Gastrocnemius medialis (tissue), 4 donors: ENCODE results near the gene AGRN. TPM values are rescaled to one million over a fixed set of nuclear protein-coding genes. Genes with fewer than 3 reads are reported as not detected.

Source experiments
- ATAC-seq, 2 donors: fragments of 150-250 bp; one replicate each; pipeline ENCODE4 v1.9.1; 2016
- DNase-seq, 2 donors: peaks; one replicate each; pipeline ENCODE4 v3.0.0-alpha.2; 2019
- H3K27ac ChIP-seq, 4 donors: fragments of 200-600 bp; sonication (generic); 1 replicate in 1 of 4; 2 replicates in 3 of 4; pipeline ENCODE4 v1.5.1; 2016 to 2018; ENCODE audit warnings: mild to moderate bottlenecking in 2 of 4, moderate library complexity in 1 of 4
- H3K27me3 ChIP-seq, 3 donors: fragments of 200-600 bp; sonication (generic) in 2 of 3; 1 replicate in 1 of 3; 2 replicates in 2 of 3; pipeline versions ENCODE4 v1.5.1 to v1.6.0; 2016 to 2019; ENCODE audit warnings: mild to moderate bottlenecking in 1 of 3, moderate library complexity in 1 of 3
- H3K36me3 ChIP-seq, 2 donors: fragments of 200-600 bp; sonication (generic) in 1 of 2; one replicate each; pipeline ENCODE4 v1.5.1; 2017 to 2018
- H3K4me1 ChIP-seq, 2 donors: fragments of 200-600 bp; sonication (generic) in 1 of 2; one replicate each; pipeline ENCODE4 v1.5.1; 2016 to 2017; ENCODE audit warnings: mild to moderate bottlenecking in 2 of 2
- H3K4me3 ChIP-seq, 4 donors: fragments of 200-600 bp; sonication (generic) in 3 of 4; 1 replicate in 1 of 4; 2 replicates in 3 of 4; pipeline ENCODE4 v1.5.1; 2016 to 2019; ENCODE audit warnings: mild to moderate bottlenecking in 2 of 4
- H3K9me3 ChIP-seq, 3 donors: fragments of 200-600 bp; sonication (generic) in 2 of 3; 1 replicate in 1 of 3; 2 replicates in 2 of 3; pipeline ENCODE4 v1.5.1; 2016 to 2019
- POLR2A ChIP-seq, 2 donors: fragments of 450-650 bp; IDR thresholded peaks; one replicate each; pipeline ENCODE4 v1.6.1; 2017; ENCODE audit warnings: antibody characterized with exemption in 2 of 2, mild to moderate bottlenecking in 2 of 2, moderate library complexity in 2 of 2
- in situ Hi-C, 4 donors: fragments of 200-750 bp; cut with MboI; loops; one replicate each; pipeline versions ENCODE4 v1.15.0 to v1.8.0; 2017; ENCODE audit warnings: low sequenced_read_pairs in 4 of 4
- intact Hi-C: fragments of 100-400 bp; cut with DNase I; formaldehyde crosslinking; loops from one replicate; pipeline ENCODE4 v1.15.1; 2023; ENCODE audit warnings: low total_unique reads
- total RNA-seq, 4 donors: library from RNA; depleted of rRNA; stranded (reverse); fragments of >200 nt; gene quantifications; one replicate each; pipeline versions ENCODE4 v1.1.0 to v1.2.3, GENCODE V29; 2016
- TF ChIP-seq, protein P1 (sequence below), 5 experiments: fragments of 450-650 bp in 3 of 5; fragments of 200-600 bp in 2 of 5; sonication (generic) in 2 of 5; IDR thresholded peaks in 4 of 5; conservative IDR thresholded peaks in 1 of 5; 1 replicate in 4 of 5; 2 replicates in 1 of 5; pipeline ENCODE4 v1.5.1; 2016 to 2019; ENCODE audit warnings: antibody characterized with exemption in 5 of 5, mild to moderate bottlenecking in 3 of 5, moderate library complexity in 3 of 5

The AGRN gene
- total RNA-seq, 4 donors from 2014 or later, result 2.0 to 3.8 (median 3.1) TPM

DNA sequence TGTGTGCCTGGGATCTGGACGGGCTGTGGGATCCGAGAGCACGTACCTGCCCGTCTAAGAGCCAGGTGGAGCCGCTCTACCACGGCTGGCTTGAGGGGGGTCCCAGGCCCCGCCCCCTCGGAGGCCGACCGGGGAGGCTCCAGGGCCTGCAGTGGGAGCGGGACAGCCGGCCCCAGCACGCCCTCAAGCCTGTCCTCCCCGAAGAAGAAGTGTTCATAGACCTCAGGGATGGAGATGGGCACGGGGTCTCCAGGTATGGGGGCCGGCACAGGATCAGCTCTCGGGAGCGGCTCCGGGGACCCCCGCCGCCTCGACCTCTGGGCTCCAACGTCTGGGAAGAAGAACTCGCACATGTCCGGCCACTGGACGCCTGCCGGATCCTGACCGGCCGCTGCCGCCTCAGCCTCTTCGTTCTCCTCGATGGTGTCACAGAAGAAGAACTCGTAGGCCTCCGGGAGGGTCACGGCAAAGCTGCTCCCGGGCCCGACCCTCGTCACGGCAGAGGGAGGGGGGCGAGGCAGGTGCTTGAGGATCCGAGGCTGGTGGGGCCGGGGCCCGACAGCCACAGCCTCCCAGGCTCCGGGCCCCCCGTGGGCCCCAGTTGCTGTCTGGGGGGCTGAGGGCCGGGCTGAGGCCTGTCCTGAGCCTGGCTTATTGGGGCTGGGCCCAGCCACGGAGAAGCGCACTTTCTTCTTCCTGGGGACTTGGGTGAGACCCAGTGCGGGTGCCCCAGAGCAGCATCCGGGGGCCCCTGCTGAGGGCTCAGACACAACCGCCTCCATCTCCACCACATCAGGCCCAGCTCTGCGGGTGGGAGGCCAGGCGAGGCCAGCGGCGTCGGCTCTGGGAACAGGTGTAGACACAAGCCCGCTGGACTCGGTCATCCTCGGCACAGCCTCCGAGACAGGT lies 40.8 kb upstream of the AGRN start:
- intact Hi-C loops (no loop called here), in situ Hi-C loops (no loop called here)
- Histone ChIP-seq H3K4me1 (peaks cover 29 to 48% of the 10 kb centered on the region in 2 donors), H3K27ac (peak overlapping the region; percentile 100), H3K9me3 (no peaks in the 10 kb centered on the region), H3K27me3 (peaks cover 0 to 2% (median 0%) of the 10 kb centered on the region in 3 donors), H3K4me3 (peak overlapping the region; percentile 57 to 65 (median 58)), H3K36me3 (no peaks in the 10 kb centered on the region)
- TF ChIP-seq, protein P1, sequence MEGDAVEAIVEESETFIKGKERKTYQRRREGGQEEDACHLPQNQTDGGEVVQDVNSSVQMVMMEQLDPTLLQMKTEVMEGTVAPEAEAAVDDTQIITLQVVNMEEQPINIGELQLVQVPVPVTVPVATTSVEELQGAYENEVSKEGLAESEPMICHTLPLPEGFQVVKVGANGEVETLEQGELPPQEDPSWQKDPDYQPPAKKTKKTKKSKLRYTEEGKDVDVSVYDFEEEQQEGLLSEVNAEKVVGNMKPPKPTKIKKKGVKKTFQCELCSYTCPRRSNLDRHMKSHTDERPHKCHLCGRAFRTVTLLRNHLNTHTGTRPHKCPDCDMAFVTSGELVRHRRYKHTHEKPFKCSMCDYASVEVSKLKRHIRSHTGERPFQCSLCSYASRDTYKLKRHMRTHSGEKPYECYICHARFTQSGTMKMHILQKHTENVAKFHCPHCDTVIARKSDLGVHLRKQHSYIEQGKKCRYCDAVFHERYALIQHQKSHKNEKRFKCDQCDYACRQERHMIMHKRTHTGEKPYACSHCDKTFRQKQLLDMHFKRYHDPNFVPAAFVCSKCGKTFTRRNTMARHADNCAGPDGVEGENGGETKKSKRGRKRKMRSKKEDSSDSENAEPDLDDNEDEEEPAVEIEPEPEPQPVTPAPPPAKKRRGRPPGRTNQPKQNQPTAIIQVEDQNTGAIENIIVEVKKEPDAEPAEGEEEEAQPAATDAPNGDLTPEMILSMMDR (IDR thresholded peaks at IDR 0.05 in 4 of 5, conservative IDR thresholded peaks at IDR 0.05 in 1 of 5), result no peak
- peak in 1 of 2 donors; percentile 3 for TF ChIP-seq POLR2A (IDR thresholded peaks at IDR 0.05)
- ATAC-seq, result no peak
- DNase-seq, result no peak

DNA sequence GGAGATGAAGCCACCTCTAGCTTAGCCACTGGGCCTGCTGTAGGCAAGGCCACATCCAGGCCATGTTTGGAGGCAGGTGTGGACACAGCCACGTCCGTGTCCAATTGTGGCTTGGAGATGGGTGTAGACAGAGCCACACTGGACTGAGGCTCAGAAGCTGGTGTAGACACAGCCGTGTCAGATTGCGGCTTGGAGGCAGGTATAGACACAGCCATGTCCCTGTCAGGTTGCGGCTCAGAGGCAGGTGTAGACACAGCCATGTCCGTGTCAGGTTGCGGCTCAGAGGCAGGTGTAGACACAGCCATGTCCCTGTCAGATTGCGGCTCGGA lies 40.2 kb upstream of the AGRN start:
- Histone ChIP-seq H3K4me3 (peak overlapping the region; percentile 57 to 65 (median 58)), H3K36me3 (no peaks in the 10 kb centered on the region), H3K9me3 (no peaks in the 10 kb centered on the region), H3K27me3 (peaks cover 0 to 2% (median 0%) of the 10 kb centered on the region in 3 donors), H3K27ac (peak overlapping the region; percentile 100), H3K4me1 (peaks cover 29 to 48% of the 10 kb centered on the region in 2 donors)
- TF ChIP-seq POLR2A (IDR thresholded peaks at IDR 0.05), result no peak
- TF ChIP-seq, protein P1 (IDR thresholded peaks at IDR 0.05 in 4 of 5, conservative IDR thresholded peaks at IDR 0.05 in 1 of 5), result no peak
- in situ Hi-C loops (loop anchor here in 2 of 4 donors (10.0 kb wide), 1 partner anchor 85 kb away; no protein-coding TSS in a partner anchor), intact Hi-C loops (loop anchor here (5.0 kb wide), 1 partner anchor 368 kb away; the partner anchor contains the start of gene DVL1)
- ATAC-seq, result no peak
- no peak for DNase-seq

DNA sequence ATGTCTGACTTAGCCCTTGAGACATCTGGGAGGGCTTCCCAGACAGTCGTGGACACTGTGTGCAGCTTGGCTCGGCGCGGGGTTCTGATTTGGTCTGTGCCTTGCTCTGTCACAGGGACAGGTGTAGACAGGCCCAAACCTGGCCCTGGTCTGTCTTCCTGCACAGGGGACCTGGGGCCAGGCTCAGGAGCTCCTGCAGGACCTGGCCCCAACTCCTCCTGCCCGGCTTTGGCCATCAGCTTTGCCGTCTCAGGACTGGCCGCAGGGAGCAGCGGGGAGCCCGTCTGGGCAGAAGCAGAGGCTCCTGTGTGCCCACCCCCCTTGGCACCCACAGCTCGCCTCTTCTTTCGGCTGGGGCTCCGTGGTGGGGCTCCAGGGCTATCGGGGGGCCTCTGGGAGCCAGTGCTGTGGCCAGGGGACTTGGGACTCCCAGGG lies 39.8 kb upstream of the AGRN start:
- ATAC-seq (peak; percentile 16 to 21), DNase-seq (peak; percentile 75 to 91)
- Histone ChIP-seq H3K4me1 (peaks cover 29 to 48% of the 10 kb centered on the region in 2 donors), H3K27ac (peak overlapping the region; percentile 100), H3K27me3 (no peaks in the 10 kb centered on the region), H3K9me3 (no peaks in the 10 kb centered on the region), H3K36me3 (no peaks in the 10 kb centered on the region), H3K4me3 (peak overlapping the region; percentile 54 to 67 (median 62))
- intact Hi-C loops (loop anchor here (5.0 kb wide), 1 partner anchor 367 kb away; the partner anchor contains the start of gene DVL1), in situ Hi-C loops (loop anchor here in 2 of 4 donors (10.0 kb wide), 1 partner anchor 85 kb away; no protein-coding TSS in a partner anchor)
- TF ChIP-seq, protein P1 (IDR thresholded peaks at IDR 0.05 in 4 of 5, conservative IDR thresholded peaks at IDR 0.05 in 1 of 5), result no peak
- TF ChIP-seq POLR2A (IDR thresholded peaks at IDR 0.05), result no peak

DNA sequence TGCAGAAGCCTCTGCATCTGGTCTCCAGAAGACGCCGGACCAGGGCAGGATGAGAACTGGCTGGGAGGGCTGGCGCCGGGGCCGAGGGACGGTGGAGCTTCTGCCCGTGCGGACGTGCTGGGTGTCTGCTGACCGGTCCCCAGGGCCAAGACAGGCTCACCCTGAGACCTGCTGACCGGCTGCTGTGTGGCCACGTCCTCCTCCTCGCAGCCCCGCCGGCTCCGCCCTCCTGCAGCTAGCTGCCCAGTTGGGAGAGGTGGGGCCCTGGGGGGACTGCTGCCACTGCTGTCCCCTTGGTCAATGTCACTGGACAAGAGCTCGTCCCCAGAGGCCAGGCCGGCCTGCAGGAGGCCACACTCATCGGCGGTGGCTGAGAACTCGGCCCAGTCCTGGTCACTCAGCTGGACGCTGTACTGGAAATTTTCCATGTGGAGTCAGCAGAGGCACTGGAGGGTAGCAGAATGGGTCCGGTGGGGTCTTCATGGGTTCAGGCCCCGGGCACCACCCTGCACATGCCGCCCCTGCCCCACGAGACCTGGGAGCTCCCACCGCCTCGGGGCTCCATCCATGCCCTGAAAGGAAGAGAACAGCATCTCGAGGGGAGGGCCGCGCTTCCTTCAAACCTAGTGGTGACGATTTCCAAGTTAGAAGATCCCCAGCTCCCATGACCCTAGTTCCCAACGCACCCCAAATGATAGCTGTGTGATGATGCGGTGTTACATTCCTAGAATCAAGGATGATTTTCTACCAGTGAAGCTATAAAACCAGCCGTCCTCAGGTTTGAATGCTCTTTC lies 39.1 kb upstream of the AGRN start:
- peak; percentile 95 for TF ChIP-seq POLR2A (IDR thresholded peaks at IDR 0.05)
- TF ChIP-seq, protein P1 (IDR thresholded peaks at IDR 0.05 in 4 of 5, conservative IDR thresholded peaks at IDR 0.05 in 1 of 5), result peak in 2 of 5 experiments; percentile 16 to 25
- Histone ChIP-seq H3K27ac (peak overlapping the region; percentile 100), H3K4me3 (peak overlapping the region; percentile 58 to 67 (median 62)), H3K4me1 (peaks cover 29 to 44% of the 10 kb centered on the region in 2 donors), H3K9me3 (no peaks in the 10 kb centered on the region), H3K27me3 (no peaks in the 10 kb centered on the region), H3K36me3 (no peaks in the 10 kb centered on the region)
- ATAC-seq (peak; percentile 39), DNase-seq (peak; percentile 95 to 98)
- in situ Hi-C loops, result loop anchor here in 2 of 4 donors (10.0 kb wide), 1 partner anchor 84 kb away; no protein-coding TSS in a partner anchor
- intact Hi-C loops, result loop anchor here (5.0 kb wide), 1 partner anchor 367 kb away; the partner anchor contains the start of gene DVL1
